Neural cell (in vitro differentiated cells): Measurements from ENCODE around the gene UNC5B. TPM values are rescaled to one million over a fixed set of nuclear protein-coding genes. Genes with fewer than 3 reads are reported as not detected.

Source experiments
- H2AFZ ChIP-seq: fragments of 200-600, 300-800 bp; sonication (generic), shearing (Covaris generic); 2 replicates; pipeline ENCODE4 v1.6.0; 2014; ENCODE audit warnings: low read depth, mild to moderate bottlenecking, antibody characterized with exemption, low read length, moderate library complexity
- H3F3A ChIP-seq: fragments of 200-600 bp; shearing (Covaris generic); 2 replicates; pipeline ENCODE4 v1.6.1; 2016; ENCODE audit warnings: mild to moderate bottlenecking, moderate library complexity, mixed read lengths, antibody characterized with exemption, low read length; ENCODE audit not compliant: insufficient read depth, poor library complexity, severe bottlenecking
- H3K27ac ChIP-seq: fragments of 200-600, 300-800 bp; sonication (generic), shearing (Covaris generic); 2 replicates; pipeline ENCODE4 v1.5.1; 2014; ENCODE audit warnings: mild to moderate bottlenecking, low read length, moderate library complexity
- H3K27me3 ChIP-seq: fragments of 300-800, 200-600 bp; sonication (generic), shearing (Covaris generic); 2 replicates; pipeline ENCODE4 v1.6.0; 2014; ENCODE audit warnings: mild to moderate bottlenecking, low read depth, low read length, moderate library complexity; ENCODE audit not compliant: insufficient read depth
- H3K36me3 ChIP-seq: fragments of 300-800, 200-600 bp; sonication (generic), shearing (Covaris generic); 2 replicates; pipeline ENCODE4 v1.5.1; 2014; ENCODE audit warnings: mild to moderate bottlenecking, antibody characterized with exemption, low read length, moderate library complexity; ENCODE audit not compliant: insufficient read depth
- H3K4me2 ChIP-seq: fragments of 300-800, 200-600 bp; sonication (generic), shearing (Covaris generic); 2 replicates; pipeline ENCODE4 v1.6.0; 2014; ENCODE audit warnings: mild to moderate bottlenecking, low read length
- H3K4me3 ChIP-seq: fragments of 300-800, 200-600 bp; sonication (generic), shearing (Covaris generic); 2 replicates; pipeline ENCODE4 v1.5.1; 2014; ENCODE audit warnings: mild to moderate bottlenecking, low read length, moderate library complexity
- H3K79me2 ChIP-seq: fragments of 200-600 bp; shearing (Covaris generic); replicated peaks from 2 replicates; pipeline ENCODE4 v1.6.0; 2014; ENCODE audit warnings: mild to moderate bottlenecking, low read length, moderate library complexity; ENCODE audit not compliant: insufficient read depth
- H3K9ac ChIP-seq: fragments of 300-800, 200-600 bp; sonication (generic), shearing (Covaris generic); 2 replicates; pipeline ENCODE4 v1.6.1; 2016; ENCODE audit warnings: mild to moderate bottlenecking, low read length, mixed read lengths
- H3K9me2 ChIP-seq: fragments of 200-600 bp; shearing (Covaris generic); 2 replicates; pipeline ENCODE4 v1.6.1; 2016; ENCODE audit warnings: mild to moderate bottlenecking, low read length, mixed read lengths; ENCODE audit not compliant: insufficient read depth
- H3K9me3 ChIP-seq: fragments of 200-600, 300-800 bp; sonication (generic), shearing (Covaris generic); 2 replicates; pipeline ENCODE4 v1.6.1; 2016; ENCODE audit warnings: mild to moderate bottlenecking, mixed run types, low read length, moderate library complexity, mixed read lengths
- H4K20me1 ChIP-seq: fragments of 200-600 bp; shearing (Covaris generic); 2 replicates; pipeline ENCODE4 v1.6.1; 2016; ENCODE audit warnings: mild to moderate bottlenecking, mixed run types; ENCODE audit not compliant: insufficient read depth
- CTCF ChIP-seq: fragments of 450-650 bp; IDR thresholded peaks from 2 replicates; pipeline ENCODE4 v1.5.1; 2014; ENCODE audit warnings: antibody characterized with exemption, mild to moderate bottlenecking, moderate library complexity; ENCODE audit not compliant: poor library complexity, severe bottlenecking
- EP300 ChIP-seq: fragments of 450-650 bp; conservative IDR thresholded peaks from 2 replicates; pipeline ENCODE4 v1.6.1; 2014; ENCODE audit warnings: antibody characterized with exemption, mild to moderate bottlenecking, moderate library complexity; ENCODE audit not compliant: poor library complexity, severe bottlenecking
- EZH2 ChIP-seq: fragments of 200-600, 300-800 bp; shearing (Covaris generic), sonication (generic); IDR thresholded peaks from 2 replicates; pipeline ENCODE4 v1.6.1; 2014; ENCODE audit warnings: antibody characterized with exemption, low read length, borderline replicate concordance, mild to moderate bottlenecking; ENCODE audit not compliant: insufficient read depth, poor library complexity, severe bottlenecking
- MXI1 ChIP-seq: fragments of 450-650 bp; conservative IDR thresholded peaks from 2 replicates; pipeline ENCODE4 v1.6.1; 2014; ENCODE audit warnings: antibody characterized with exemption, mild to moderate bottlenecking; ENCODE audit not compliant: poor library complexity, severe bottlenecking
- POLR2AphosphoS5 ChIP-seq: IDR thresholded peaks from 2 replicates; pipeline ENCODE4 v1.6.1; 2012
- RAD21 ChIP-seq: fragments of 450-650 bp; conservative IDR thresholded peaks from 2 replicates; pipeline ENCODE4 v1.6.1; 2014; ENCODE audit warnings: antibody characterized with exemption, mild to moderate bottlenecking, moderate library complexity
- REST ChIP-seq: IDR thresholded peaks from 2 replicates; pipeline ENCODE4 v1.6.1; 2012; ENCODE audit warnings: borderline replicate concordance
- SMC3 ChIP-seq: fragments of 450-650 bp; conservative IDR thresholded peaks from 2 replicates; pipeline ENCODE4 v1.6.1; 2014; ENCODE audit warnings: antibody characterized with exemption, mild to moderate bottlenecking, moderate library complexity; ENCODE audit not compliant: poor library complexity
- TAF1 ChIP-seq: IDR thresholded peaks from 2 replicates; pipeline ENCODE4 v1.6.1; 2012; ENCODE audit warnings: low read depth
- polyA plus RNA-seq: library from polyadenylated mRNA; depleted of rRNA; stranded (reverse); fragments of >200 nt; gene quantifications from 2 replicates; pipeline ENCODE4 v1.2.3, GENCODE V29; 2014

Gene UNC5B
- polyA plus RNA-seq, 1 donor from 2014 or later, result 2.0 TPM

GRCh38 chr10:71344154-71344925, 132.0 kb downstream of the UNC5B start:
- Histone ChIP-seq H3K9me3 (no peaks in the 10 kb centered on the region), H3K36me3 (no peaks in the 10 kb centered on the region), H3K9me2 (no peaks in the 10 kb centered on the region), H3K9ac (no peak overlapping the region), H3K79me2 (no peaks in the 10 kb centered on the region), H3K27me3 (no peaks in the 10 kb centered on the region), H3K4me3 (no peak overlapping the region), H2AFZ (no peak overlapping the region), H3F3A (no peaks in the 10 kb centered on the region), H3K4me2 (no peak overlapping the region), H3K27ac (no peak overlapping the region), H4K20me1 (no peaks in the 10 kb centered on the region)
- TF ChIP-seq MXI1, result no peak
- TF ChIP-seq TAF1, result no peak
- TF ChIP-seq CTCF, result no peak
- TF ChIP-seq SMC3, result no peak
- TF ChIP-seq POLR2AphosphoS5, result no peak
- TF ChIP-seq REST, result no peak
- TF ChIP-seq EP300, result no peak
- TF ChIP-seq EZH2, result no peak
- TF ChIP-seq RAD21, result no peak

- Histone ChIP-seq H3K36me3 (no peaks in the 10 kb centered on the region), H3K9me2 (no peaks in the 10 kb centered on the region), H3K4me2 (no peak overlapping the region), H3K27me3 (no peaks in the 10 kb centered on the region), H3K9me3 (no peaks in the 10 kb centered on the region), H3K4me3 (no peak overlapping the region), H3F3A (no peaks in the 10 kb centered on the region), H4K20me1 (no peaks in the 10 kb centered on the region), H3K79me2 (no peaks in the 10 kb centered on the region), H2AFZ (no peak overlapping the region), H3K27ac (no peak overlapping the region), H3K9ac (no peak overlapping the region)
- TF ChIP-seq SMC3 (no peak), REST (no peak), POLR2AphosphoS5 (no peak), EZH2 (no peak), CTCF (no peak), RAD21 (no peak), TAF1 (no peak), MXI1 (no peak), EP300 (no peak)
These were observed 132.7 kb downstream of the UNC5B start for GRCh38 chr10:71344993-71345480.
